ENCODE results near the gene TRPM2.
"Not testable (repeated sequence)": the region's sequence is repeated elsewhere in the genome, so short reads cannot be mapped to it uniquely, and the experiment has no call there.

TRPM2 gene

GRCh38 chr21:44335266-44336059 is 18.0 kb upstream of the TRPM2 start:
- no peak for DNase-seq (ENCODE audit: low read depth, low spot score)

- DNase-seq (ENCODE audit: low read depth, low spot score): no peak
Observed at GRCh38 chr21:44337449-44337848, 16.0 kb upstream of the TRPM2 start.

GRCh38 chr21:44337941-44338895 is 15.2 kb upstream of the TRPM2 start:
- DNase-seq (ENCODE audit: low read depth, low spot score): peak; percentile 83

GRCh38 chr21:44338971-44339910 is 14.2 kb upstream of the TRPM2 start, which contains the start of gene CFAP410:
Gene CFAP410, minus strand, starts transcription at chr21:44339390. Its CDS starts 196 bp downstream, at chr21:44339194.
- peak; percentile 98 for DNase-seq (ENCODE audit: low read depth, low spot score)

- DNase-seq (ENCODE audit: low read depth, low spot score): peak; percentile 73
Observed at GRCh38 chr21:44341726-44342458, 11.5 kb upstream of the TRPM2 start.

- not testable (repeated sequence) for DNase-seq (ENCODE audit: low read depth, low spot score)
Observed at GRCh38 chr21:44342981-44343380, 10.4 kb upstream of the TRPM2 start.

GRCh38 chr21:44344541-44345183 is 8.8 kb upstream of the TRPM2 start:
- DNase-seq (ENCODE audit: low read depth, low spot score): no peak

GRCh38 chr21:44345495-44345894 is 7.9 kb upstream of the TRPM2 start:
- DNase-seq (ENCODE audit: low read depth, low spot score): no peak

- no peak for DNase-seq (ENCODE audit: low read depth, low spot score)
Observed at GRCh38 chr21:44347911-44348451, 5.4 kb upstream of the TRPM2 start.

GRCh38 chr21:44348861-44349260 is 4.6 kb upstream of the TRPM2 start:
- DNase-seq (ENCODE audit: low read depth, low spot score): no peak

GRCh38 chr21:44349416-44349846 is 4.0 kb upstream of the TRPM2 start:
- no peak for DNase-seq (ENCODE audit: low read depth, low spot score)

- no peak for DNase-seq (ENCODE audit: low read depth, low spot score)
Observed at GRCh38 chr21:44349847-44350772, 3.3 kb upstream of the TRPM2 start.

- no peak for DNase-seq (ENCODE audit: low read depth, low spot score)
Observed at GRCh38 chr21:44350773-44351481, 2.5 kb upstream of the TRPM2 start.

GRCh38 chr21:44351535-44352252 is 1.7 kb upstream of the TRPM2 start:
- DNase-seq (ENCODE audit: low read depth, low spot score): no peak

- DNase-seq (ENCODE audit: low read depth, low spot score): no peak
Observed at GRCh38 chr21:44352253-44352860, 1.1 kb upstream of the TRPM2 start.

GRCh38 chr21:44354001-44354405 is 582 bp downstream of the TRPM2 start:
- DNase-seq (ENCODE audit: low read depth, low spot score): no peak
